Measurements from ENCODE around the gene NPC1.
"Not testable (repeated sequence)": the region's sequence is repeated elsewhere in the genome, so short reads cannot be mapped to it uniquely, and the experiment has no call there.

NPC1 gene

DNA sequence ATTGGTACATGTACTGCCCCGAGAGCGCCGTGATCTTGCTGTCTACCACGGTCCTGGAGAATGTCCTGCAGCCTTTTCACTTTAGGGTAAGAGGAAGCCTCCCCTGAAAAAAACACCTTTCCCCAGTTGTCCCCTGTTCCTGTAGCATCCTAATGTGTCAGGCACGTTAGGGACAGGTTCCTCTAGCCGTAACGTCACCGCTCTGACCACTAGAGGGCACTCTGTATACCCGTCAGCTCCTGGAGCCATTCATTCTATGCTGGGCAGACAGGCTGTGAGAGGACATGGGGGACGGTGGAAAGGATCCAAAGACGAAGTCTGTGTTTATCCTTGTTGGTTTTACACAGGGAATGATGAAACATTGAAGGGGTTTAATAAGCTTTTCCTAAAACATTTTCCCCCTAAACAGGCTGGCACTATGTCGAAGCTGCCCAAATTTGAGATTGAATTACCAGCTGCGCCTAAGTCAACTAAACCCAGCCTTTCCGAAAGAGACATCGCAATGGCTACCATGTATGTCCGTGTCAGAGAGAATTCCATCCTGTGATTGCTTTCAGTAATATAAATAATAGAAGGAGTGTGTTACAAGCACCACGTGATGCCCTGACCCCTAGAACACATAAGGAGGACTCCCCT lies 70.3 kb downstream of the NPC1 start:
- H3K9ac ChIP-seq (ENCODE audit: low read depth in 1 of 2, low read length in 2 of 2) = no peak overlapping the region
- H3K27ac ChIP-seq (ENCODE audit: low read depth in 2 of 2, low read length in 2 of 2) = no peak overlapping the region
- no peaks in the 10 kb centered on the region for H3K9me3 ChIP-seq (ENCODE audit: control insufficient read depth in 2 of 2, low read length in 2 of 2)
- no peaks in the 10 kb centered on the region for H3K4me1 ChIP-seq (ENCODE audit: control insufficient read depth in 2 of 2, insufficient read depth in 2 of 2, low read length in 2 of 2)
- peaks cover 39 to 48% of the 10 kb centered on the region in 2 donors for H3K36me3 ChIP-seq (ENCODE audit: control insufficient read depth in 2 of 2, insufficient read depth in 2 of 2, low read length in 2 of 2)
- no peak overlapping the region for H3K4me3 ChIP-seq (ENCODE audit: low read length in 2 of 2)
- no peaks in the 10 kb centered on the region for H3K27me3 ChIP-seq (ENCODE audit: control insufficient read depth in 2 of 2, insufficient read depth in 2 of 2, low read length in 2 of 2)

DNA sequence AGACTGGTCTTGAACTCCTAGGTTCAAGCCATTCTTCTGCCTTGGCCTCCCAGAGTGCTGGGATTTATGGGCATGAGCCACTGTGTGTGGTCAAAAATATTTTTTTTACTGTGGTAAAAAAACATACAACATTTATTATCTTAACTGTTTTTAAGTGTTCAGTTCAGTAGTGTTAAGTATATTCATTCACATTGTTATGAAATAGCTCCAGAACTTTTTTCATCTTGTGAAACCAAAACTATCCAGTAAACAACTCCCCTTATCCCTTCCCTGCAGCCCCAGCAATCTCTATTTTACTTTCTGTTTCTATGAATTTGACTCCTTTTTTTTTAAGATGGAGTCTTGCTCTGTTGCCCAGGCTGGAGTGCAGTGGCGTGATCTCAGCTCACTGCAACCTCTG lies 73.7 kb downstream of the NPC1 start:
- H3K27me3 ChIP-seq (ENCODE audit: control insufficient read depth in 2 of 2, insufficient read depth in 2 of 2, low read length in 2 of 2) = no peaks in the 10 kb centered on the region

DNA sequence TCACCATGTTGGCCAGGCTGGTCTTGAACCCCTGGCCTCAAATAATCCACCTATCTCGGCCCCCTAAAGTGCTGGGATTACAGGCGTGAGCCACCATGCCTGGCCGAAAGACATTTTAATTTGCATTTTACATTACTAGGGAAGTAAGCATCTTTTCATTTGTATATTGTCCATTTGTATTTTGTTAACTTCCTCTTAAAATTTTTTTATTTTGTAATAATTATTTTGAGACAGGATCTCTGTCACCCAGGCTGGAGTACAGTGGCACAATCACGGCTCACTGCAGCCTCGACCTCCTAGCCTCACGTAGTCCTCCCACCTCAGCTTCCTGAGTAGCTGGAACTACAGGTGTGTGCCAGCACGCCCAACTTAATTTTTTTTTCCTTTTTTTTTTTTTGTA lies 74.1 kb downstream of the NPC1 start:
- H3K4me3 ChIP-seq (ENCODE audit: low read length in 2 of 2); H3K4me1 ChIP-seq (ENCODE audit: control insufficient read depth in 2 of 2, insufficient read depth in 2 of 2, low read length in 2 of 2); H3K9me3 ChIP-seq (ENCODE audit: control insufficient read depth in 2 of 2, low read length in 2 of 2); H3K27ac ChIP-seq (ENCODE audit: low read depth in 2 of 2, low read length in 2 of 2); H3K9ac ChIP-seq (ENCODE audit: low read depth in 1 of 2, low read length in 2 of 2); H3K27me3 ChIP-seq (ENCODE audit: control insufficient read depth in 2 of 2, insufficient read depth in 2 of 2, low read length in 2 of 2): not testable (repeated sequence)
- peaks cover 23 to 30% of the 10 kb centered on the region in 2 donors for H3K36me3 ChIP-seq (ENCODE audit: control insufficient read depth in 2 of 2, insufficient read depth in 2 of 2, low read length in 2 of 2)

More for the DNA sequence above, 73.7 kb downstream of the NPC1 start:
- Histone ChIP-seq H3K36me3 (ENCODE audit: control insufficient read depth in 2 of 2, insufficient read depth in 2 of 2, low read length in 2 of 2) (peaks cover 24 to 33% of the 10 kb centered on the region in 2 donors), H3K9ac (ENCODE audit: low read depth in 1 of 2, low read length in 2 of 2) (no peak overlapping the region), H3K4me3 (ENCODE audit: low read length in 2 of 2) (no peak overlapping the region), H3K4me1 (ENCODE audit: control insufficient read depth in 2 of 2, insufficient read depth in 2 of 2, low read length in 2 of 2) (no peaks in the 10 kb centered on the region), H3K27ac (ENCODE audit: low read depth in 2 of 2, low read length in 2 of 2) (no peak overlapping the region), H3K9me3 (ENCODE audit: control insufficient read depth in 2 of 2, low read length in 2 of 2) (no peaks in the 10 kb centered on the region)

DNA sequence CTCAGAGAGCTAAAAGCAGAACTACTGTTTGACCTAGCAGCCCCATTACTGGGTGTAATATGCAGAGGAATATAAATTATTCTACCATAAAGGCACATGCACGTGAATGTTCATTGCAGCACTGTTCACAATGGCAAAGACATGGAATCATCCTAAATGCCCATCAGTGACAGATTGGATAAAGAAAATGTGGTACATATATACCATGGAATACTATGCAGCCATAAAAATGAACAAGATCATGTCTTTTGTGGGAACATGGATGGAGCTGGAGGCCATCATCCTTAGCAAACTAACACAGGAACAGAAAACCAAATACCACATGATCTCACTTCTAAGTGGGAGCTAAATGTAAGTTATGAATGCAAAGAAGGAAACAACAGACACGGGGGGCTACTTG lies 75.4 kb downstream of the NPC1 start:
- H3K4me1 ChIP-seq (ENCODE audit: control insufficient read depth in 2 of 2, insufficient read depth in 2 of 2, low read length in 2 of 2); H3K9ac ChIP-seq (ENCODE audit: low read depth in 1 of 2, low read length in 2 of 2); H3K27ac ChIP-seq (ENCODE audit: low read depth in 2 of 2, low read length in 2 of 2); H3K9me3 ChIP-seq (ENCODE audit: control insufficient read depth in 2 of 2, low read length in 2 of 2); H3K4me3 ChIP-seq (ENCODE audit: low read length in 2 of 2); H3K27me3 ChIP-seq (ENCODE audit: control insufficient read depth in 2 of 2, insufficient read depth in 2 of 2, low read length in 2 of 2): not testable (repeated sequence)
- H3K36me3 ChIP-seq (ENCODE audit: control insufficient read depth in 2 of 2, insufficient read depth in 2 of 2, low read length in 2 of 2) = peaks cover 20 to 32% of the 10 kb centered on the region in 2 donors

DNA sequence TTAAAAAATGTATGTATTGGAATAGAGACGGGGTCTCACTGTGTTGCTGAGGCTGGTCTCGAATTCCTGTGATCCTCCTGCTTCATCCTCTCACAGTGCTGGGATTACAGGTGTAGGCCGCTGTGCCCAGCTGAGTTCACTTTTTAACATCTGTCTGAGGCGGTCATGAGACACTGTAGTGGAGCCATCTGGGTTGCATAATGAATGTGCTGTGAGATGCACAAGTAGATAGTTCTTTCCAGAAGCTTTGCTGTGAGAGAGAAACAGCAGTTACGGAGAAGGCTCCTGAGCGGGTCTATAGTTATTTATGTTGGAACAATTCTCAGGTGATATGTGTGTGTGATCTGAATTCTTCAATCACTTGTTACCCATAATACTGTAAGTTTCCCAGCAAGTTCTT lies 79.9 kb downstream of the NPC1 start:
- Histone ChIP-seq H3K4me1 (ENCODE audit: control insufficient read depth in 2 of 2, insufficient read depth in 2 of 2, low read length in 2 of 2) (peaks cover 16 to 21% of the 10 kb centered on the region in 2 donors), H3K4me3 (ENCODE audit: low read length in 2 of 2) (no peak overlapping the region), H3K9me3 (ENCODE audit: control insufficient read depth in 2 of 2, low read length in 2 of 2) (no peaks in the 10 kb centered on the region), H3K27ac (ENCODE audit: low read depth in 2 of 2, low read length in 2 of 2) (no peak overlapping the region), H3K9ac (ENCODE audit: low read depth in 1 of 2, low read length in 2 of 2) (no peak overlapping the region), H3K27me3 (ENCODE audit: control insufficient read depth in 2 of 2, insufficient read depth in 2 of 2, low read length in 2 of 2) (no peaks in the 10 kb centered on the region), H3K36me3 (ENCODE audit: control insufficient read depth in 2 of 2, insufficient read depth in 2 of 2, low read length in 2 of 2) (peaks cover 20 to 21% of the 10 kb centered on the region in 2 donors)

DNA sequence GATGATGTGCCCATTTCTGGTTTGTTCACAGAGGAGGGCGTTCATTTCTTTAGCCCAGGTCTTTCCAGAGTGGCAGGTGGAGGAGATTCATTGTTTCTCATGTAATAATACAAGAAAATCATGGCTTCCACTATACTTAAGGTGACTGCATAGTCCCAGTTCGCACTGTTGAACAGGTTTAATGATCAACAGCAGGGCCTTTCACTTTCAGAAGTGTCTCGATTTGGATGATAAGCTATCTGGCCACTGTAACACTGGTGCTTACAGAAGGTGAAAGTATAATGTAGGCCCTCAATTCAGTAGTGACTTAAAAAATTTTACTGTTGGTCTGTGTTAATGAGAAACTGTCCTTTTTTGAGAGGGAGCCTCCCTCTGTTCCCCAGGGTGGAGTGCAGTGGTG lies 81.6 kb downstream of the NPC1 start:
- H3K36me3 ChIP-seq (ENCODE audit: control insufficient read depth in 2 of 2, insufficient read depth in 2 of 2, low read length in 2 of 2) = peaks cover 10% of the 10 kb centered on the region in 2 donors
- peak overlapping the region; percentile 79 to 92 for H3K9ac ChIP-seq (ENCODE audit: low read depth in 1 of 2, low read length in 2 of 2)
- H3K27ac ChIP-seq (ENCODE audit: low read depth in 2 of 2, low read length in 2 of 2) = peak overlapping the region in 1 of 2 donors; percentile 80
- H3K9me3 ChIP-seq (ENCODE audit: control insufficient read depth in 2 of 2, low read length in 2 of 2) = no peaks in the 10 kb centered on the region
- no peaks in the 10 kb centered on the region for H3K27me3 ChIP-seq (ENCODE audit: control insufficient read depth in 2 of 2, insufficient read depth in 2 of 2, low read length in 2 of 2)
- H3K4me1 ChIP-seq (ENCODE audit: control insufficient read depth in 2 of 2, insufficient read depth in 2 of 2, low read length in 2 of 2) = peaks cover 16 to 21% of the 10 kb centered on the region in 2 donors
- peak overlapping the region; percentile 85 to 93 for H3K4me3 ChIP-seq (ENCODE audit: low read length in 2 of 2)

DNA sequence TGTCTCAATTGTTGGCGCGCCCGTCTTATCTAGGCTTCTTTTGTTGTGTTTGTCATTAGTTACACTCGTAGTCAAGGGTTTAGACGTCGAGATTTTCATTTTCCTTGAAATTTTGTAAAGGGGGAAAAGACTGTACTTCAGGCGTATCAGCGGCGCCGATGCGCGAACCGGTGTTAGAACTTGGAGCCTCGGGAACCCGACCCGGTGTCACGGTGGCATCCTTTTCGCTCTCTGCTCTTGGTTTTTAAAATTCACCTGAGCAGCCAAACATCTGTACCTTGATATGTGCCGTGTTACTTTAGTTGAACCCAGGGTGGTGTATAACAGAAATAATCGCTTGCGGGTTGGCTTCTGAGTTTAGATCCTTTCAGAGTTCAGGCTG lies 82.4 kb downstream of the NPC1 start:
- Histone ChIP-seq H3K4me1 (ENCODE audit: control insufficient read depth in 2 of 2, insufficient read depth in 2 of 2, low read length in 2 of 2) (peaks cover 16 to 21% of the 10 kb centered on the region in 2 donors), H3K4me3 (ENCODE audit: low read length in 2 of 2) (peak overlapping the region; percentile 85 to 93), H3K9ac (ENCODE audit: low read depth in 1 of 2, low read length in 2 of 2) (peak overlapping the region; percentile 79 to 92), H3K9me3 (ENCODE audit: control insufficient read depth in 2 of 2, low read length in 2 of 2) (no peaks in the 10 kb centered on the region), H3K27ac (ENCODE audit: low read depth in 2 of 2, low read length in 2 of 2) (peak overlapping the region; percentile 80 to 81), H3K27me3 (ENCODE audit: control insufficient read depth in 2 of 2, insufficient read depth in 2 of 2, low read length in 2 of 2) (no peaks in the 10 kb centered on the region), H3K36me3 (ENCODE audit: control insufficient read depth in 2 of 2, insufficient read depth in 2 of 2, low read length in 2 of 2) (peaks cover 10% of the 10 kb centered on the region in 2 donors)

DNA sequence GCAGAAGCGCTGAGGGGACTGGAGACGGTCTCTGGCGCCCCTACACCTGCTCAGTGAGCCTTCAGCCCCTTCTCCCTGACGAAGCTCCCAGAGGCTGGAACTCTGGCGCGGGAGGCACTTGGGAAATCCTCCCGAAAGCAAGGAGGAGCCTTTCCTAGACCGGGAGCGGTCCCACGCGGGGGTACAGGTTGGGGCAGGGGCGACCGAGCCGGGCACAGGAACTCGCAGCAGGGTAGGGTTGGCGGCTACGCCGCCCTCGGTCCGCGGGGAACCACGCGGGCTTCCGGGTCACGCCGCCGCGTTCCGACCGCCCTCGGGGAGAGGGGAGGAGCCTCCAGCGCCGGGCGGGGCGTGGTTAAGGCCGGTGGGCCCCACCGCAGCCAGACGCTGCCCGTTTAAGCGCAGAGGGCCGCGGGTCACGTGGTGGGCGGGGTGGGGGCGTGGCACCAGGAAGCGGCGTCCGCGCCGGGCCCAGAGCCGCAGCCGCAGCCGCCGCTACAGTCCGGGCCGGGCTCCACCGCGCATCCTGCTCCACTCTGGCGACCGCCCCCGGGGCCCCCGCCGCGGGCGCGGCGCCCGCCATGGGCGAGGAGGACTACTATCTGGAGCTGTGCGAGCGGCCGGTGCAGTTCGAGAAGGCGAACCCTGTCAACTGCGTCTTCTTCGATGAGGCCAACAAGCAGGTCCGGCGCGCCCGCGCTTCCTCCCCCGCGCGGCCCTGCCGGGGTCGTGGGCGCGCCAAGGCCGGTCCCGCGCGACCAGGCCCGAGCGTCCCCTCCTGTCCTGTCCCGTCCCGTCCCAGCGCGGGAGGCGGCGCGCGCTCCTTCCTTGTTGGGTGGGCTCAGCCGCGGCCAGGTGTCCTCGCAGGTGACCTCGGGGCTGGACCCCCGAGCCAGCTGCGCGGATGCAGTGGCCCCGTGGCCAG lies 83.0 kb downstream of the NPC1 start, which contains the start of gene RMC1:
RMC1 (plus strand) TSS at position 474 of the 925 bp plus-strand sequence; CDS start at position 582, 108 bp downstream.
- peak within 1 kb of the TSS; percentile 92 to 95 for H3K9ac ChIP-seq (ENCODE audit: low read depth in 1 of 2, low read length in 2 of 2)
- H3K36me3 ChIP-seq (ENCODE audit: control insufficient read depth in 2 of 2, insufficient read depth in 2 of 2, low read length in 2 of 2) = peaks cover 7 to 10% of the 10 kb centered on the region in 2 donors
- H3K27ac ChIP-seq (ENCODE audit: low read depth in 2 of 2, low read length in 2 of 2) = peak within 1 kb of the TSS; percentile 92 to 93
- H3K4me3 ChIP-seq (ENCODE audit: low read length in 2 of 2) = peak within 1 kb of the TSS; percentile 85 to 93
- peaks cover 16 to 21% of the 10 kb centered on the region in 2 donors for H3K4me1 ChIP-seq (ENCODE audit: control insufficient read depth in 2 of 2, insufficient read depth in 2 of 2, low read length in 2 of 2)
- no peaks in the 10 kb centered on the region for H3K27me3 ChIP-seq (ENCODE audit: control insufficient read depth in 2 of 2, insufficient read depth in 2 of 2, low read length in 2 of 2)
- H3K9me3 ChIP-seq (ENCODE audit: control insufficient read depth in 2 of 2, low read length in 2 of 2) = no peaks in the 10 kb centered on the region

DNA sequence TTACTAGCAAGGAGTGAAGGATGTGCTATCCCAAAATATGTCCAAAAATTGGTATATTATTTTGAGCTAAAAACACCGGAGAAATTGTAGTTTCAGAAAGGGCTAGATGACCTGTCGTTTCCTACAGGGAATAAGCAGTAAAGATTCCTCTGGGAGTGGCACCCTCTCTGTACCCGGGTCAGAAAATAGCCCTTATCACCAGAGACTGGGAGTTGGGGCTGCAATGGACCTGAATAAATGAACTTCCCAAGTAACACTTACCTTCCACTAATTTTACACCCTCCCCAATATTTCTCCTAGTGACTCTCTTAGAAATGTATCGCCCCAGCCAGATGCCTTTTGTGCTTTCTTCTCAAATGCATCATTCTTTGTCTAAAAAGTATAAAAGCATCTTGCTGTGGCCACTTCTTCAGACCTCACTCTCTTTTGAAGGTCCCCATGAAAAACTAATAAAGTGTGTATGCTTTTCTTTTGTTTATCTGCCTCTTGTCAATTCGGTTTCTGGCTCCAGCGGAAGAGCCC lies 83.7 kb downstream of the NPC1 start:
- peaks cover 6 to 7% of the 10 kb centered on the region in 2 donors for H3K36me3 ChIP-seq (ENCODE audit: control insufficient read depth in 2 of 2, insufficient read depth in 2 of 2, low read length in 2 of 2)
- H3K4me1 ChIP-seq (ENCODE audit: control insufficient read depth in 2 of 2, insufficient read depth in 2 of 2, low read length in 2 of 2) = peaks cover 16 to 21% of the 10 kb centered on the region in 2 donors
- peak overlapping the region; percentile 92 to 93 for H3K27ac ChIP-seq (ENCODE audit: low read depth in 2 of 2, low read length in 2 of 2)
- no peaks in the 10 kb centered on the region for H3K9me3 ChIP-seq (ENCODE audit: control insufficient read depth in 2 of 2, low read length in 2 of 2)
- no peaks in the 10 kb centered on the region for H3K27me3 ChIP-seq (ENCODE audit: control insufficient read depth in 2 of 2, insufficient read depth in 2 of 2, low read length in 2 of 2)
- peak overlapping the region; percentile 85 to 87 for H3K4me3 ChIP-seq (ENCODE audit: low read length in 2 of 2)
- H3K9ac ChIP-seq (ENCODE audit: low read depth in 1 of 2, low read length in 2 of 2) = peak overlapping the region; percentile 90 to 95

DNA sequence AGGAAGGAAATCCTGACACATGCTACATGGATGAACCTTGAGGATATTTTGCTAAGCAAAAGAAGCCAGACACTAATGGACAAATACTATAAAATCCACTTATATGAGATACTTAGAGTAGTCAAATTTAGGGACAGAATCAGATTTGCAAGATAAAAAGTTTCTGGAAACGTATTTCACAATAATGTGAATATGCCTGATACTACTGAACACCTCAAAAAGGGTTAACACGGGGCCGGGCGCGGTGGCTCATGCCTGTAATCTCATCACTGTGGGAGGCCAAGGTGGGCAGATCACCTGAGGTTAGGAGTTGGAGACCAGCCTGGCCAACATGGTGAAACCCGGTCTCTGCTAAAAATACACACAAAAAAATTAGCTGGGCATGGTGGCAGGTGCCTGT lies 84.7 kb downstream of the NPC1 start:
- H3K36me3 ChIP-seq (ENCODE audit: control insufficient read depth in 2 of 2, insufficient read depth in 2 of 2, low read length in 2 of 2) = peaks cover 4% of the 10 kb centered on the region in 2 donors
- H3K9me3 ChIP-seq (ENCODE audit: control insufficient read depth in 2 of 2, low read length in 2 of 2) = no peaks in the 10 kb centered on the region
- peaks cover 16 to 21% of the 10 kb centered on the region in 2 donors for H3K4me1 ChIP-seq (ENCODE audit: control insufficient read depth in 2 of 2, insufficient read depth in 2 of 2, low read length in 2 of 2)
- no peak overlapping the region for H3K27ac ChIP-seq (ENCODE audit: low read depth in 2 of 2, low read length in 2 of 2)
- no peak overlapping the region for H3K4me3 ChIP-seq (ENCODE audit: low read length in 2 of 2)
- no peaks in the 10 kb centered on the region for H3K27me3 ChIP-seq (ENCODE audit: control insufficient read depth in 2 of 2, insufficient read depth in 2 of 2, low read length in 2 of 2)
- no peak overlapping the region for H3K9ac ChIP-seq (ENCODE audit: low read depth in 1 of 2, low read length in 2 of 2)

All from mucosa of rectum (tissue), 2 donors.